ENCODE results near the gene AHRR.

GRCh38 chr5:378301-378891 is 56.9 kb downstream of the AHRR start:
- TF ChIP-seq POLR2A (IDR thresholded peaks at IDR 0.05) (no peak), CTCF (IDR thresholded peaks at IDR 0.05) (no peak)
